Measurements from ENCODE around the gene AGBL4.

The AGBL4 gene

DNA sequence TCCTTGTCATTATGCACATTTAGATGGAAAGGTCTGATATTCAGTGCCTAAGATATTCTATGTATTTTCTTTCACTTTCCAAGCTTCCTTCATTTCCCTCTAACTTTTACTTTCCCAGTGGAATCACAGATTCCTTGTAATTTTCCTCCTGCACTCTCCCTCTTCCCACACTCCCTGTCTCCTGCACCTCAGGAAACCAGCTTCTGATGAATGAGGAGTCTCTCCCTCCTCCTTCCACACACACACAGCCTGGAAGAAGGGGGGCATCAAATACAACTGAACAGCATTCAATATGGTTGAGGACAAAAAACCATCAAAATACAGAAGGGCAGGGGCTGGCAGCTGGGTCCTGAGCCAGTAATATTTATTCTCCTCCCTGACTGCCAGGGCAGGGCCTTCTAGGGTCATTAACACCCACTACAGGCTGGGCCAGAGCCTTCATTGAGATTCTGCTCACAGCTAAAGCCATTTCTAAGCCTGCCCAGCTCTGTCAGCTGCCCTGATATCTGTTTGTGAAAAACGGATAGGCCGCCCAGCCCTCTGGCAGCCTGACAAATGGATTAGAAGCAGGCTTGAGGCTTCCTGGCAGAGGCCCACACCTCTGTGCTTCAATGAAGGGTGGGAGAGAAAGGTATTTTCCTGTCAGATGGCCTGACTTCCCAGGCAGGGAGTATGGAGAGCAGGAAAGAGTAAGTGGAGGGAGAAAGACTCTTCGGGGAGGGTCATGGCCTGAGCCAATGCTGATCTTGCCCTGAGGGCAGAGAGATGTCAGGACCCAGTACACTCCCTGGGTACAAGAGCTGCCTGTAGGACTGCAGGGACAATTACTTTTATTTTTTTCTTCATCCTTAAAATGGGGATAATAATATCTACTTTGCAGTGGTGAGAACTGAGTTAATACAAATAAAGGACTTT is 1412.9 kb downstream of the AGBL4 start:
- FAIRE-seq: no peak
- no peak for DNase-seq (ENCODE audit: low spot score)

DNA sequence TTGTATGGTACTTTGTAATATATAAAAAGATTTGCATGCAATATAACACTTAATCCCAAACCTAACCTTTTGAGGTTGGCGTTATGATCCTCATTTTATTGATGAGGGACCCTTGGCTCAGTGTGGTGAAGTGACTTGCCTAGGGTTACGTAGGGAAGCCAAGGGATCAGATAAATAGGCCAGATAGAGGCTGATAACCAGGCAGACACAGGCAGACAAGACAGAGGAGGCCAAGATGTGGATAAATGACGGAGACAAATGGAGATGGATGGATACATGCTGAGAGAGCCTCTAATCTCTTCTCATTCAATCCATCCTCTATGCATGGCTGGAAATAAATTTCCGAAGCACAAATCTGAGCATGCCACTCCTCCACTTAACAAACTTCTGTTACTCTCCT is 1414.9 kb downstream of the AGBL4 start:
- FAIRE-seq (no peak), DNase-seq (ENCODE audit: low spot score) (no peak)

DNA sequence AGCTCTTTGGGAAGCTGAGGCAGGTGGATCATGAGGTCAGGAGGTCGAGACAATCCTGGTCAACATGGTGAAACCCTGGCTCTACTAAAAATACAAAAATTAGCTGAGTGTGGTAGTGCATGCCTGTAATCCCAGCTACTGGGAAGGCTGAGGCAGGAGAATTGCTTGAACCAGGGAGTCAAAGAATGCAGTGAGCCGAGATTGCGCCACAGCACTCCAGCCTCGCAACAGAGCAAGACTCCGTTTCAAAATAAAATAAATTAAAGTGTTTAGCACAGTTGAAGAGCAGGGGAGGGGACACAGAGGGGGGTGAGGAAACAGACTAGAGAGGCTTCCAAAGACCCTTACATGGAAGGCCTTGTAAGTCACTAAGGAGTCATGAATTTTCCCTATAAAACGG is 1420.5 kb downstream of the AGBL4 start:
- FAIRE-seq: no peak
- no peak for DNase-seq (ENCODE audit: low spot score)

DNA sequence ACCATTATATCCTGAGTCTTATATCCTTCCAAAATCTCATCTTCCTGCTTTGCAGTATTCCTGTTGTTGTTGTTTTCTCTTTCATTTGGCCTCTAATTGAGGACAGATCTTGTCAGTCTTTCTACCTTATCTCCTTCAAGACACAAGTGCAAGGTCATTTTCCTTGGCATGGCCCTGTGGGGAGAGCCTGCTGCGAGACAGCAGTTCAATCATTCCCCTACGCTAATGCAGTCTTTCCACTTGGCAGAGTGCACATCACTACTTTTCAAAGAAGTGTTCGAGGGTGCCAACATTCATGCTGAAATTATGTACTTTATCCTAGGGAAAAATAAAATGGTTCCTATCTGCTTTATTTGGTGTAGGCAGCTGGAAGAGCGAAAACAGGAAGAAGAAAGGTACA is 1421.4 kb downstream of the AGBL4 start:
- DNase-seq (ENCODE audit: low spot score) (no peak), FAIRE-seq (no peak)

DNA sequence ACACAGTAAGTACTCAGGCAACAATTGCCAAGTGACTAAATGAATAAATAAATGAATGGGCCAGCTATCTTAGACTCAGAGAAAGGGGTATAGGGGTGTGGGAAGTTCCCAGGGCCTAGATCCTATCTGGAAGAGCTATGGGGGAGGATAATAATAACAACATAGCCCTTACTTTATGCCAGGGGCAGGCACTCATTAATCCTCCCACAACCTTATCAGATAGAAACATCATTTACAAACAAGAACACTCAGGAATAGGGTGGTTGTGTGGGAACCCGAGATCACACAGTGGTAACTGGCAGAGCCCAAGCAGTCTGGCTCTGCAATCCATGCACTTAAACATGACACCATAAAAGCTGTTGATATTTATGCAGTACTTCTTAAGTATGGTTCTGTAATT is 1423.6 kb downstream of the AGBL4 start:
- FAIRE-seq (no peak), DNase-seq (ENCODE audit: low spot score) (no peak)

DNA sequence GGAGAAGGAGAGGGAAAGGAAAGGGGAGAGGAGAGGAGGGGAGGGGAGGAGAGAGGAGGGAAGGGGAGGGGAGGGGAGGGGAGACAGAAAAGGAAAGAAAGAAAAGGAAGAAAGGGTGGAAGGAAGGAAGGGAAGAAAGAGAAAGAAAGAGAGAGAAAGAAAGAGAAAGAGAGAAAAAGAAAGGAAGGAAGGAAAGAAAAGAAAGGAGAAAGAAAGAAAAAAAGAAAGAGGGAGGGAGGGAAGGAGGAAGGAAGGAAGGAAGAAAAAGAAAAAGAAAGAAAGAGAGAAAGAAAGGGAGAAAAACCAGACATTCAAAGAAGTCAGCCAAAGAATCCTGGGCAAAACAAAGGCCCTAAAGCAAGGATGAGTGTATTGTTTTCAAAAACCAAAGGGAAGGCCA is 1426.1 kb downstream of the AGBL4 start:
- FAIRE-seq (no peak), DNase-seq (ENCODE audit: low spot score) (no peak)

DNA sequence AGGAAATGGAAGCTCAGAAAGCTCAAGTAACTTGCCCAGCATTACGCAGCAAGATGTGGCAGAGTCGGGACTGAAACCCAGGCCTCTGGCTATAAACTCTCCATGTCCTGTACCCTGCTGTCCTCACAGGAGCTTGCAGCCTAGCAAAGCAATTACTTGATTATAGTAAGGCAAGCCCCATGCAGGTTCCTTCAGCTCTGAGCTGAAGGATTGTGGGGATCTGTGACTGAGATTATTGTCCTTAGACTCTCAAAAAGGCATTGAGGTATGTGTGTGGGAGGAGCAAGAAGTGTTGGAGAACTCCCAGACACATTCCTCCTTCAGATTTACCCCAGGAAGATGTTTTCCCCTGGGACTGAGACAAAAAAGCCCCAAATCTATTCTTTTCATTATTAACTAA is 1427.7 kb downstream of the AGBL4 start:
- DNase-seq (ENCODE audit: low spot score) (no peak), FAIRE-seq (no peak)

DNA sequence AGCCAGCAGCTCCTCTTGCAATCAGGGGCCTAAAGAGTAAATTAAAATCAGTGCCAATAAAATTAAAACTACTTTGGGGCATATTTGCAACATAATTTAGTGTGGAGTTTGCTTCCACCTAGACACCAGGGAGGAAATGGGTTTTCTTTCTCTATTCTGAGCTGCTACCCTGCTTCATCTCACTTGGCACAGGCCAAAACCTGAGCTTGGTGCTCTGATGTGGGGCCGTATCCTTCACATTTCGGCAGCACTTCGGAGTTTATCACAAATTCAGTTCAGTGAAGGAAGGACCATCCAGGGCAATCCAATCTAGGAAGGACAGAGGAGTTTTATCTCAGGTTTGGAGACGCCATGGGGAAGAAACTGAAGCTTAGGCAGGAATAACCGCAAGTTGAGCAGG is 1428.1 kb downstream of the AGBL4 start:
- DNase-seq (ENCODE audit: low spot score) (no peak), FAIRE-seq (no peak)

DNA sequence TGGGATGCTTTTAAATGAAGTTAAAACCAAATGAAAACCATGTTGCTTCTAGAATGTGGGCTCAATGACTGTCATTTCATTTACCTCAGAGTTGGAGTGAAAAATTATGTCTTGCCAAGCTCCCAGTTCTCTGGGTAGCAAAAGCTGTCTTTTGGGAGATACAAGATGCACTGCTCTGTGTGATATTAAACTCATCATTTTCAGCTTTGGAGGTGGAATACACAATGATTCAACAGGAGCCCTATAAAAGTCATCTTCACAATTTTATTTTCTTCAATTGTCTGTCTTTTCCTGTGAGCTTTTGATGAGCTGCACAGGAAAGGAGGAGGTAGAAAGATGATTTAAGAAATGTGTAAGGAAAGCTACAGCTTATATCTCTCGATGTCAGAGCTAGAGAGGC is 1431.4 kb downstream of the AGBL4 start:
- no peak for FAIRE-seq
- DNase-seq (ENCODE audit: low spot score): no peak

DNA sequence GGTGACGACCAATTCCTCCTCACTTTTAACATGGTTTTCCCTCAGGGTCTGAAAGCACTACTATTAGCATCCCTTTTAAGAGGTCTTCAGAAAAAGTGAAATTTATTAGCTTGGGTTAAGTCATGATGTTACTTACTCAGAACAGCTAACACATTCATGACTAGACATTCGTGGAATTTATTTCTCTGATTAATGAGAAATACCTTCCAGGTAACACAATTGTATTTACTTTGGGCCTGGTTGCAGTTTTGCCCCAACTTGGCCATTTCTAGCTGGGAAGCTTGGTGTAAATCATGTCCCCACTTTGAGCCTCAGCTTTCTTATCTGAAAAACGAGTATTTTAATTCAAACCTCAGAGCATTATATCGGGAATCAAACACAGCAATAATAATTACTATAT is 1432.6 kb downstream of the AGBL4 start:
- FAIRE-seq: no peak

DNA sequence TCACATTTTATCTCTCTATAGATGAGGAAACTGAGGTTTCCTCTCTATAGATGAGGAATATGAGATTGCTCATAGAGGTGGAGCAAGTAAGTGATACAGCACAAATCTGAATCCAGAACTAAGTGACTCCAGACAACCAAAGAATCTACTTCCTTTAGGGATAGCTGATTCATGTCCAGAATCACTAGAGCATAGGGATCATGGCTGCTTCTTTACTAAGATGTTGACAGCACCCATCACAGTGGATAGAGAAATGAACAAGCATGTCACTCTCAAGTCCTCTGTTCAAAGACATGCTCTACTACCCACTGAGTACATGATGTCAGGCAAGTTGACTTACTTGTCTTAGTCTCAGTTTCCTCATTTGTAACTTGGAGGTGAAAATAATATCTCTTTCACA is 1435.7 kb downstream of the AGBL4 start:
- FAIRE-seq (no peak), DNase-seq (ENCODE audit: low spot score) (no peak)

More for the DNA sequence above, 1432.6 kb downstream of the AGBL4 start:
- no peak for DNase-seq (ENCODE audit: low spot score)

DNA sequence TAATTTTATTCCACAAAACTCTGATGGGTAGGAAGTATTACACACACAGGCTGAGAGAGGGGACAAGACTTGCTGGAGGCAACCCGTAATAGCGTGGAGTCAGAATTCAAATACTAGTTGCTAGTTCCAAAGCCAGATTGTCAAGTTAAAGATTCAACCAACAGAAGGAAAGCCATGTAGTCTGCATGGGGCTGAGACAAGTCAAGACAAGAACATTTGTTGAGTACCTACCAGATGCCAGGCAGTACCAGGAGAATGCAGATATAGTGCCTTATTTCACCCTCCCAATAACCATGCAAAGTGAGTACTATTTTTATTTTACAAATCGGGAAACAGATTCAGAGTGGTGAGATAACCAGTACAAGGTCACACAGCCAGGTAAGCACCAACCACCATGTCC is 1441.3 kb downstream of the AGBL4 start:
- FAIRE-seq (no peak), DNase-seq (ENCODE audit: low spot score) (no peak)

DNA sequence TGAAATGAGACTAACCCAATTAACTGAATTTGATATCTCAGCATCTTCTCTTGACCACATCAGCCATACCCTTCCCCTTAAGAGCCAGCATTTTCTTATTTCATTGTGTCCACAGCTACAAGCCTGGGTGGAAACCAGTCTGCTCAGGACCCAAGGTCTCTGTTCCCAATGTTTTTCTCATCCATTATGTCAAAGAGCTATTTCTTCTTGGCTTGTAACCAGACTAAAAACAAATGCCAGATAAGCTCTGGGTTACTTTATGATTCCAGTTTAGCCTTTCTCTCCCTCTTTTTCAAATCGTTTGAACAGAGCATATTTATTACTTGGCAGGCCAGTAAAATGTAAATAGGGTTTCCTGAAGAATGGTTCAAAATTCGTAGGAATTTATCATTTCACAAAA is 1442.5 kb downstream of the AGBL4 start:
- DNase-seq (ENCODE audit: low spot score): no peak
- no peak for FAIRE-seq

DNA sequence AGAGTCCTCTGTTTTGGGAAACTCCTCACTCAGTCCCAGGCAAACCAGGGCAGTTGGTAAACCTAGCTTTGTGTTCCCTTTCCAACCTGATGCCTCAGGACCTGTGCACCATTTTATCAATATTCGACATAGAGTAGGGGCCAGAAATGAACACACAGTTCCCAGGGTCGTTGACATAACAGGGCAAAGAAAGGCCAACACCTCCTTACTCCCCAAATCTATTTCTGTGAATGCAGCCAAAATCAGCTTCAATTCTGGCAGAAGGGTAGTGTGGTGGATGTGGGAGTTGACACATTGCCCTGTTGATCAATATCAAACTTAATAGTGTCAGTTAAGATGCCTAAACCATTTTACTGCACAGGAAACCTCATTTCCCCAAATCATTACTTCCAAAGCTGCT is 1447.2 kb downstream of the AGBL4 start:
- no peak for DNase-seq (ENCODE audit: low spot score)
- FAIRE-seq: no peak

DNA sequence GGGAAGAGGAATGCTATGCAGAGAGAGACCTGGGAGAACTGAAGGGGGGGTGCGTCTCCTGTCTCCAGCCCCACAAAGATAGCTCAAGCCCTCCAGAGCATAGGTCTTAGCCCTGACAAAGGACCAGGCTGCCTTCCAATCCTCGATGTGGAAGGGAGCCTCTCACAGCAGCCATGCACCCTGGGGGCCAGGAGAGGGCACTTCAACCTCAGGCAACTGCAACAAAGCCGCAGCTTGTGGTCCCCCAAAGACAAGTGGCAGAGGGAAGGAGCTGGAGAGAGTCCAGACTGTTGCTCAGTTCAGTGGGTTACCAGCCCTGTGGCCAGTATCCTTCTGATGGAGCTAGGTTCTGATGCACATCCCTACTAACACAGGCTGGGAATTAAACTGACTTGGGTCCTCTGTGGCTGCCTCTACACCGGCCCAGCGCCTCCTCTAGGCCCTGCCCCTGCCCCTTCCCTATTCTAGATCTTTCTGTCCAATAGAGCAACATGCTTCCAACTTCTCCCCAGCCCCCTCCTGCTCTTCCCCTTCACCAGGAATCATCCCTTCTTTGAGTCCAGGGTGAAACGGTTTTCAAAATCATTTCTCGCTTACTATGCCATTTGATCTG is 1451.0 kb downstream of the AGBL4 start:
- DNase-seq (ENCODE audit: low spot score) (peak; percentile 11), FAIRE-seq (no peak)

DNA sequence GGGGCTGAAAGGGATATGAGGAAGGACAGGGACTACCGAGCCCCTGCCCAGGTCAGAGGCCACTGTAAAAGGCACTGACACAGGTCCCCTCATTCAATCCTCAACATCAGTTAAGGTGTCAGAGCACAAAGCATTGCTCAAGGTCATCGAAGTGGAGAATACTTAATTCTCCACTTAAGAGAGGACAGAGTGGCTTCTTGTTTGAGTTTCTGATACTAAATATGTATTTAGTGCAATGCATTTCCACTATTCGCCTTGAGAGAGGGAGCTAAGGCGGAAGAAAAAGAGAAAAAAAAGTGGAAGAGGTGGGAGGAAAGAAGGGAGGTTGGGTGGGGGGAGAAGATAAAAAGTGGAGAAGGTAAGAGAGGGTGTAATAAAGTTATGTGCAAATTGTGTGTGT is 1451.6 kb downstream of the AGBL4 start:
- DNase-seq (ENCODE audit: low spot score) (no peak), FAIRE-seq (no peak)

DNA sequence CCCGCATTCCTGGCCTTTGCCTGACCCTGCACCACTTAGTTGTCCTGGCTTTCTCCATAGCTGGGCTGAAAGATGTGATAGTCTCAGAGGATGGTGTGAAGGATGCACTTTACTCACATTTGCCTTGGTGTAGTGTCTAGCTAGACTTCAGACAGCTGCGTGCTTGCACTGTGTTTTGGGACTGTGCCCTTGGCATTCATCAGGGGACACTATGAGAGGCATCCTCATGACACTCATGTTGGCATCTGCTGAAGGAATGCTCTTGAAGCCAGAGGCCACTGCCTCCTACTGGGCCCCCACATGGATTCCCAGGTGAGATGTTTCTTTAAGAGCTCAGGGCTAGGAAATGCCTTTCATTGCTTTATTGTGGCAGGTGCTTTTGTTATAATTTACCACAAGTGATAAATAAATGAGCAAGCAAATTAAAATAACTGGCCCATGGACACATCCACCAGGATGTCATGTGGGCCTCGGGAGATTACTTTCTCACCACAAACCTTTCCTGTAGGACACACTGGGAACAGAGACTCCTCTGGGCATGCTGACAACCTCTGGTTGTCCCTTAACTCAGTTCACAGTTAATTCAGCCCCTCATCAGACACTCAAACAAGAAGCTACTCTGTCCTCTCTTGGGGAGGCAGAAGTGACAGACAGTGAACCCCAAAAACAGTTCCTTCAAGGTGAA is 1452.3 kb downstream of the AGBL4 start:
- FAIRE-seq (no peak), DNase-seq (ENCODE audit: low spot score) (no peak)

DNA sequence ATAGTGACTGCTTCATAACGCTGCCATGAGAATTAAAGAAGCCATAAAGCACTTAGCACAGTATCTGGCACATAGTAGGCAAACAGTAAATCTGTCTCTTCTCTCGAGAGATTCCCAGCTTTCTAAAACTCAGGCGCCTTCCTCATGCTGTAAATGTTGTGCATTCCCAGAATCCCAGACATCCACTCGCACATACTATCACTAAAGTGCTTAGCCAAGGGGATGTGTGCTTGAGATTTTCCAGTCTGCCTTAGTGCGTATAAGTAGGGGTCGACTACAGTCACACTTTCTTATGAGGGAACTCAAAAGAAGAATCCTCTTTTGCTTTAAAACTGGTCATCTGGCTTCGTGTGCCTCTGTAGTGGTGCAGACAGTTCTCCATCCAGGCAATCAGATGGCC is 1453.2 kb downstream of the AGBL4 start:
- FAIRE-seq (no peak), DNase-seq (ENCODE audit: low spot score) (no peak)

DNA sequence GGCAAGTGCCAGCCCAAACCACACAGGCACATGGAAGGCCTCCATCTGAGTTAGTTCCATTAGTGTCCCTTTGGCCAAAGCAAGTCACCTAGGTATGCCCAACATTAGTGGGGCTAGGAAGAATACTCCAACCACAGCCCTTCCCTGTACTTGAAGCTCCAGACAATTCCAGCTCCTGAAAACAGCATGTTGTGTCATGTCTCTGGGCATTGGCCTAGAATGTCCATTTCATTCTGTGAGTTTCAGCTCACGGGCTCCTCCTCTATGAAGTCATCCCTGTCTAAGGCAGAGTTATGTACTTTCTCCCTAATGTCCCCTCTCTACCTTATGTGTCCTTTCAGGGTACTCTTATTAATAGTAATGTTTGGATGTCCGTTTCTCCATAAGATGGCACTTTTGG is 1455.3 kb downstream of the AGBL4 start:
- FAIRE-seq (no peak), DNase-seq (ENCODE audit: low spot score) (no peak)

DNA sequence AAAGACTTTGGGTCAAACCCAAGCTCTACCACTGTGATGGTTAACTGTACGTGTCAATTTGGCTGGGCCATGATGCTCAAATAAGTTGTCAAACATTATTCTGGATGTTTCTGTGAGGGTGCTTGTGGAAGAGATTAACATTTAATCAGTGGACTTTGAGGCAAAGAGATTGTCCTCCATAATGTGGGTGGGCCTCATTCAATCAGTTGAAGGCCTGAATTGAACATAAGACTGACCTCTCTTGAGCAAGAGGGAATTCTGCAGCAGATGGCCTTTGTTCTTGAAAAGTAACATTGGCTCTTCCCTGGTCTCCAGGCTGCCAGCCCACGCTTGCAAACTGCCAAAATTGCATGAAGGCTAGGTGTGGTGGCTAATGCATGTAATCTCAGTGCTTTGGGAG is 1457.3 kb downstream of the AGBL4 start:
- DNase-seq (ENCODE audit: low spot score): no peak
- FAIRE-seq: no peak

DNA sequence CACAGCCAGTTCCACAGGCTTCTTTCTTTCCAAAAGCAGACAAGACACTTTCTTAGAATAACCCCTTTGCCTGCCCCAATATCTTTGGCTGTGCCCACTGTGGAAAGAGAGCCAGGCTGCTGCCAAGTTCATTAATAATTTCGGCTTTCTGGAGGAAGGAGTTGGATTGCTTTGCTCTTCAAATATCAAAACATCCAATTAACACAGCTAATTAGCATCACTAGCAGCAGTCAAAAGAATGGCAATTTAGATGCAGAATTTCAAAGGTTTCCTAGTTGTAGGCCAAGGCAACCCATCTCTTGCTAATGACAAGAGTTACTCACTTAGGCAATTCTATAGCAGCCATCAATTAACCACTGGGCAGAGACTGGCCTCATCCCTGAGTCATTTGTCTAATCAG is 1460.7 kb downstream of the AGBL4 start:
- FAIRE-seq: no peak
- DNase-seq (ENCODE audit: low spot score): no peak

DNA sequence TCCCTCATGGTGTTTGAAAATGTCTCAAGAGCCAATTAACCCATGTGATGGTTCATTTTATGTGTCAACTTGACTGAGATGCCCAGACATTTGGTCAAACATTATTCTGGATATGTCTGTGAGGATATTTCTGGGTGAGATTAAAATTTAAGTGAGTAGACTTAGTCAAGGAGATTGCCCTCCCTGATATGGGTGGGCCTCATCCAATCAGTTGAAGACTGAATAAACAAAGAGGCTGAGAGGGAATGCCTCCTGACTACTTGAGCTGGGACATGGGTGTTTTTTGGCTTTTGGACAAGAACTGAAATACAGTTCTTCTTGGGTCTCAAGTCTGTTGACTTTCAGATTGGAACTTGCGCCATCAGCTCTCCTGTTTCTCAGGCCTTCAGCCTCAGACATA is 1462.3 kb downstream of the AGBL4 start:
- FAIRE-seq: no peak
- no peak for DNase-seq (ENCODE audit: low spot score)

DNA sequence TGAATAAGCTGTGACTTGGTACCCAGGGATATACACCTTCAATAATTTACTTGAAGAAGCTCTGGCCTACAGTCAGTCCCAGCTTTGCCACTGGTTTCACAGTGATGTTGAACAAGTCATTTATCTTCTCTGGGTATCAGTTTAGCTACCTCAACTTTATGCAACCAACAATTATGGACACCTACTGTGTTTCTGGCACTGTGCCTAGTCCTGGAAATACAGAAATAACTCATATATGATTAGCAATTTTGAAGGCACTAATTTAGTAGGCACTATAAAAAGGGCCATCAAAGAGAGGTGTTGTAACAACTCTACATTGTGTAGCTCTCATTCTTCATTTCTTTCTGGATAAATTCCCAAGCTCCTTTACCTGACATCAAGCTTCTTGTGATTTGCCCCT is 1463.2 kb downstream of the AGBL4 start:
- FAIRE-seq: no peak
- DNase-seq (ENCODE audit: low spot score): no peak

Measured in RCC 7860 (cell line).